HEK293 (cell line): ENCODE measurements around the gene RPL10A.
"Not testable (repeated sequence)": the region's sequence is repeated elsewhere in the genome, so short reads cannot be mapped to it uniquely, and the experiment has no call there.

Experiments used
- CTCF ChIA-PET: fragments of 350-600 bp; formaldehyde crosslinking; extraction: SDS; loops from one replicate; lab custom pipeline; 2021; ENCODE audit warnings: antibody characterized with exemption; lab: Yijun Ruan, JAX
- POLR2A ChIA-PET: fragments of 300-600 bp; formaldehyde crosslinking; extraction: SDS; loops from one replicate; lab custom pipeline; 2020; ENCODE audit warnings: antibody characterized with exemption, inconsistent platforms; lab: Yijun Ruan, JAX
- H3K27ac ChIP-seq: fragments of 200-500 bp; sonication (Bioruptor generic); 2 replicates; pipeline ENCODE4 v1.5.1; 2014; ENCODE audit warnings: low read depth, low read length, control low read depth, inconsistent platforms; ENCODE audit errors: extremely low read depth
- H3K36me3 ChIP-seq, 2 experiments: fragments of 200-500 bp in 1 of 2; sonication (Bioruptor generic) in 1 of 2; 1 replicate in 1 of 2; 2 replicates in 1 of 2; pipeline ENCODE4 v1.5.1; 2014 to 2017; ENCODE audit warnings: inconsistent platforms in 2 of 2, low read length in 2 of 2; ENCODE audit not compliant: control insufficient read depth in 2 of 2, insufficient read depth in 1 of 2
- H3K4me1 ChIP-seq: fragments of 200-500 bp; sonication (Bioruptor generic); 2 replicates; pipeline ENCODE4 v1.5.1; 2014; ENCODE audit warnings: mild to moderate bottlenecking, low read length, inconsistent platforms; ENCODE audit not compliant: control insufficient read depth, insufficient read depth
- H3K4me3 ChIP-seq: 2 replicates; pipeline ENCODE4 v1.5.1; 2011; ENCODE audit warnings: low read depth, mild to moderate bottlenecking, control low read depth, low read length, moderate library complexity
- H3K9me3 ChIP-seq: fragments of 200-500 bp; sonication (Bioruptor generic); 2 replicates; pipeline ENCODE4 v1.5.1; 2014; ENCODE audit warnings: low read depth, low read length, inconsistent platforms; ENCODE audit not compliant: control insufficient read depth, insufficient read depth
- BCL11A ChIP-seq: fragments of 450-650 bp; formaldehyde crosslinking; IDR thresholded peaks from 2 replicates; pipeline ENCODE4 v1.5.1; 2016; ENCODE audit warnings: low read depth, missing biosample characterization, missing genetic modification characterization
- GFI1B ChIP-seq: fragments of 450-650 bp; formaldehyde crosslinking; IDR thresholded peaks from 2 replicates; pipeline ENCODE4 v1.5.1; 2016; ENCODE audit warnings: missing biosample characterization, missing genetic modification characterization
- GLI2 ChIP-seq: fragments of 450-650 bp; formaldehyde crosslinking; IDR thresholded peaks from 2 replicates; pipeline ENCODE4; 2017; ENCODE audit warnings: missing biosample characterization, missing genetic modification characterization, low read depth, borderline replicate concordance
- KLF7 ChIP-seq: fragments of 450-650 bp; formaldehyde crosslinking; IDR thresholded peaks from 2 replicates; pipeline ENCODE4 v1.5.1; 2016; ENCODE audit warnings: missing biosample characterization, missing genetic modification characterization, borderline replicate concordance
- ZBTB1 ChIP-seq: fragments of 450-650 bp; formaldehyde crosslinking; IDR thresholded peaks from 2 replicates; pipeline ENCODE4 v1.5.1; 2016; ENCODE audit warnings: missing biosample characterization, missing genetic modification characterization
- ZNF121 ChIP-seq: fragments of 450-650 bp; formaldehyde crosslinking; IDR thresholded peaks from 2 replicates; pipeline ENCODE4 v1.5.1; 2016; ENCODE audit warnings: missing biosample characterization, missing genetic modification characterization
- ZNF132 ChIP-seq: fragments of 450-650 bp; formaldehyde crosslinking; IDR thresholded peaks from 2 replicates; pipeline ENCODE4 v1.5.1; 2017; ENCODE audit warnings: missing biosample characterization, missing genetic modification characterization, borderline replicate concordance
- ZNF146 ChIP-seq: fragments of 450-650 bp; formaldehyde crosslinking; IDR thresholded peaks from 2 replicates; pipeline ENCODE4 v1.5.1; 2016; ENCODE audit warnings: missing biosample characterization, missing genetic modification characterization
- ZNF2 ChIP-seq: fragments of 450-650 bp; formaldehyde crosslinking; IDR thresholded peaks from 2 replicates; pipeline ENCODE4 v1.5.1; 2016; ENCODE audit warnings: missing biosample characterization, missing genetic modification characterization
- ZNF394 ChIP-seq: fragments of 450-650 bp; formaldehyde crosslinking; IDR thresholded peaks from 2 replicates; pipeline ENCODE4 v1.5.1; 2016; ENCODE audit warnings: missing biosample characterization, missing genetic modification characterization, mild to moderate bottlenecking, moderate library complexity, borderline replicate concordance
- ZNF521 ChIP-seq: fragments of 450-650 bp; formaldehyde crosslinking; IDR thresholded peaks from 2 replicates; pipeline ENCODE4 v1.5.1; 2017; ENCODE audit warnings: missing biosample characterization, mild to moderate bottlenecking, missing genetic modification characterization
- ZNF549 ChIP-seq: fragments of 450-650 bp; IDR thresholded peaks from 2 replicates; pipeline ENCODE4 v1.5.1; 2018; ENCODE audit warnings: missing biosample characterization, missing genetic modification characterization, mild to moderate bottlenecking, inconsistent platforms, moderate library complexity
- ZNF561 ChIP-seq: fragments of 450-650 bp; IDR thresholded peaks from 2 replicates; pipeline ENCODE4 v1.5.1; 2018; ENCODE audit warnings: missing biosample characterization, missing genetic modification characterization, borderline replicate concordance
- ZNF664 ChIP-seq: fragments of 450-650 bp; formaldehyde crosslinking; IDR thresholded peaks from 2 replicates; pipeline ENCODE4 v1.5.1; 2016; ENCODE audit warnings: missing biosample characterization, missing genetic modification characterization
- ZNF76 ChIP-seq: fragments of 450-650 bp; formaldehyde crosslinking; IDR thresholded peaks from 2 replicates; pipeline ENCODE4; 2016; ENCODE audit warnings: low read depth, missing biosample characterization, missing genetic modification characterization, borderline replicate concordance
- ZNF777 ChIP-seq: fragments of 450-650 bp; formaldehyde crosslinking; IDR thresholded peaks from 2 replicates; pipeline ENCODE4 v1.5.1; 2017; ENCODE audit warnings: missing biosample characterization, missing genetic modification characterization, borderline replicate concordance
- ZNF843 ChIP-seq: fragments of 450-650 bp; formaldehyde crosslinking; IDR thresholded peaks from 2 replicates; pipeline ENCODE4 v1.5.1; 2016; ENCODE audit warnings: missing biosample characterization, missing genetic modification characterization
- ZSCAN30 ChIP-seq: fragments of 450-650 bp; IDR thresholded peaks from 2 replicates; pipeline ENCODE4 v1.5.1; 2018; ENCODE audit warnings: missing biosample characterization, mild to moderate bottlenecking, missing genetic modification characterization, moderate library complexity
- TF ChIP-seq, protein P1 (sequence below): fragments of 450-650 bp; formaldehyde crosslinking; IDR thresholded peaks from 2 replicates; pipeline ENCODE4 v1.5.1; 2016; ENCODE audit warnings: missing biosample characterization, missing genetic modification characterization, low read depth
- TF ChIP-seq, protein P2 (sequence below): fragments of 450-650 bp; formaldehyde crosslinking; IDR thresholded peaks from 2 replicates; pipeline ENCODE4 v1.5.1; 2017; ENCODE audit warnings: missing biosample characterization, missing genetic modification characterization
- TF ChIP-seq, protein P3 (sequence below): fragments of 450-650 bp; formaldehyde crosslinking; IDR thresholded peaks from 2 replicates; pipeline ENCODE4 v1.5.1; 2016; ENCODE audit warnings: missing biosample characterization, missing genetic modification characterization, borderline replicate concordance

RPL10A gene

DNA sequence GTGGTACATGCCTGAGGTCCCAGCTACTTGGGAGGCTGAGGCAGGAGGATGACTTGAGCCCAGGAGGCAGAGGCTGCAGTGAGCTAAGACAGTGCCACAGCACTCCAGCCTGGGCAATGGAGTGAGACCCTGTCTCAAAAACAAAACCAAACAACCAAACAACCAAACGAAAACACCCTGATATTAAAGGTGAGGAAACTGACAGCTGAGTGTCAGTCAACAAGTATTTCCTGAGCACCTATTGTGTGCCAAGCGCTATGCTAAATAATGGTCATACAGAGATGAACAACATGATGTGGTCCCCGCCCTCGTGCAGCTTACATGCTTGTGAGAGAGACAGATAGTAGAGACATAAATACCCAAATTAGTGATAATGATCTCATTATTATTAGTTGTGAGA lies 46.4 kb downstream of the RPL10A start:
- no peaks in the 10 kb centered on the region for H3K9me3 ChIP-seq
- H3K36me3 ChIP-seq, result no peaks in the 10 kb centered on the region
- H3K4me3 ChIP-seq, result no peak overlapping the region
- ChIA-PET POLR2A (interaction anchor here (0.7 to 1.0 kb wide), 2 partner anchors 171 to 393 kb away, joined by 4 to 5 read pairs; no protein-coding TSS in a partner anchor), CTCF (interaction anchor here (0.9 to 1.9 kb wide), 2 partner anchors 9 to 67 kb away, joined by 4 to 11 read pairs; no protein-coding TSS in a partner anchor)
- no peak overlapping the region for H3K27ac ChIP-seq
- TF ChIP-seq, protein P1, sequence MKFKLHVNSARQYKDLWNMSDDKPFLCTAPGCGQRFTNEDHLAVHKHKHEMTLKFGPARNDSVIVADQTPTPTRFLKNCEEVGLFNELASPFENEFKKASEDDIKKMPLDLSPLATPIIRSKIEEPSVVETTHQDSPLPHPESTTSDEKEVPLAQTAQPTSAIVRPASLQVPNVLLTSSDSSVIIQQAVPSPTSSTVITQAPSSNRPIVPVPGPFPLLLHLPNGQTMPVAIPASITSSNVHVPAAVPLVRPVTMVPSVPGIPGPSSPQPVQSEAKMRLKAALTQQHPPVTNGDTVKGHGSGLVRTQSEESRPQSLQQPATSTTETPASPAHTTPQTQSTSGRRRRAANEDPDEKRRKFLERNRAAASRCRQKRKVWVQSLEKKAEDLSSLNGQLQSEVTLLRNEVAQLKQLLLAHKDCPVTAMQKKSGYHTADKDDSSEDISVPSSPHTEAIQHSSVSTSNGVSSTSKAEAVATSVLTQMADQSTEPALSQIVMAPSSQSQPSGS (tag by site-specific recombination), result no peak
- no peak for TF ChIP-seq ZNF843
- 0 out of 2 replicates have a peak, but pooled peaks have one; percentile 11 for TF ChIP-seq ZNF121 (tag by site-specific recombination)
- no peak for TF ChIP-seq ZNF549 (tag by site-specific recombination)
- TF ChIP-seq GFI1B (tag by site-specific recombination), result no peak
- no peak for TF ChIP-seq ZSCAN30 (tag by site-specific recombination)
- TF ChIP-seq ZBTB1, result no peak
- no peak for TF ChIP-seq GLI2 (tag by site-specific recombination)
- TF ChIP-seq ZNF664 (tag by site-specific recombination), result peak; percentile 86
- no peak for TF ChIP-seq BCL11A
- TF ChIP-seq ZNF132 (tag by site-specific recombination), result no peak
- TF ChIP-seq, protein P2, sequence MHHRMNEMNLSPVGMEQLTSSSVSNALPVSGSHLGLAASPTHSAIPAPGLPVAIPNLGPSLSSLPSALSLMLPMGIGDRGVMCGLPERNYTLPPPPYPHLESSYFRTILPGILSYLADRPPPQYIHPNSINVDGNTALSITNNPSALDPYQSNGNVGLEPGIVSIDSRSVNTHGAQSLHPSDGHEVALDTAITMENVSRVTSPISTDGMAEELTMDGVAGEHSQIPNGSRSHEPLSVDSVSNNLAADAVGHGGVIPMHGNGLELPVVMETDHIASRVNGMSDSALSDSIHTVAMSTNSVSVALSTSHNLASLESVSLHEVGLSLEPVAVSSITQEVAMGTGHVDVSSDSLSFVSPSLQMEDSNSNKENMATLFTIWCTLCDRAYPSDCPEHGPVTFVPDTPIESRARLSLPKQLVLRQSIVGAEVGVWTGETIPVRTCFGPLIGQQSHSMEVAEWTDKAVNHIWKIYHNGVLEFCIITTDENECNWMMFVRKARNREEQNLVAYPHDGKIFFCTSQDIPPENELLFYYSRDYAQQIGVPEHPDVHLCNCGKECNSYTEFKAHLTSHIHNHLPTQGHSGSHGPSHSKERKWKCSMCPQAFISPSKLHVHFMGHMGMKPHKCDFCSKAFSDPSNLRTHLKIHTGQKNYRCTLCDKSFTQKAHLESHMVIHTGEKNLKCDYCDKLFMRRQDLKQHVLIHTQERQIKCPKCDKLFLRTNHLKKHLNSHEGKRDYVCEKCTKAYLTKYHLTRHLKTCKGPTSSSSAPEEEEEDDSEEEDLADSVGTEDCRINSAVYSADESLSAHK (tag by site-specific recombination), result no peak
- TF ChIP-seq ZNF561 (tag by site-specific recombination), result no peak
- H3K4me1 ChIP-seq, result no peaks in the 10 kb centered on the region

DNA sequence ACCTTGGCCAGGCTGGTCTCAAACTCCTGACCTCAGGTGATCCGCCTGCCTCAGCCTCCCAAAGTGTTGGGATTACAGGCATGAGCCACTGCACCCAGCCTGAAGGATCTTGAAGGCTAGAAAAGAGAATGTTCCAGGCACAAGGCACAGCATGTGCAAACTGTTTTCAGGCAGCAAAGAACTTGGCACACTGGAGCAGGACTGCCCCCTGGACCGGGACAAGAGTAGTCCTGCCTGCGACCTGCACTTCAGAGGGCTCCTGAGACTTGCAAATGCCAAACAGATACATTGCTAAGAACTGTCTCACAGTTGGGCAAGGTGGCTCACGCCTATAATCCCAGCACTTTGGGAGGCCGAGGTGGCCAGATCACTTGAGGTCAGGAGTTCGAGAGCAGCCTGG lies 47.7 kb downstream of the RPL10A start:
- ChIA-PET CTCF (interaction anchor here (0.6 to 1.0 kb wide), 2 partner anchors 12 to 21 kb away, joined by 4 to 7 read pairs; no protein-coding TSS in a partner anchor), POLR2A (interaction anchor here (1.2 kb wide), 1 partner anchor 42 kb away, joined by 3 read pairs; no protein-coding TSS in a partner anchor)
- not testable (repeated sequence) for H3K4me1 ChIP-seq, H3K36me3 ChIP-seq, H3K4me3 ChIP-seq, H3K9me3 ChIP-seq, H3K27ac ChIP-seq

DNA sequence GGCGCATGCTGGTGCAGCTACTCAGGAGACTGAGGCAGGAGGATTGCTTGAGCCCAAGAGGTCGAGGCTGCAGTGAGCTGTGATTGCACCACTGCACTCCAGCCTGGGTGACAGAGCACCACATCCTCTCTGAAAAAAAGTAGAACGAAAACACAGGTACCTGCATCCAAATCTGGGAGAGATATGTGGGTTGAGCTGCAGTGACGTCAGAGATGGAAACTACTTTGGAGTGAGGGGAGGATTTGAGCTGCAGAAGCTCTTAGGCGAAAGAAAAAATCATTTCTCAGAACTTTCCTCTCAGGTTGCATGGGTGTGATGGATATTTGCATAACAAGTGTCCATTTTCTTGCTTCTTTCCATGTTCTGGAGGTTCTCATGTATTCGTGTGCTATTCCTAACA lies 48.5 kb downstream of the RPL10A start:
- H3K9me3 ChIP-seq, result no peaks in the 10 kb centered on the region
- H3K27ac ChIP-seq, result no peak overlapping the region
- ChIA-PET POLR2A (interaction anchor here (0.7 to 1.2 kb wide), 2 partner anchors 43 to 45 kb away, joined by 3 to 4 read pairs; no protein-coding TSS in a partner anchor), CTCF (interaction anchor here (0.5 to 2.1 kb wide), 7 partner anchors 11 to 220 kb away, joined by 3 to 15 read pairs (median 4); partner anchors contain the start of genes ARMC12 and TEAD3)
- H3K4me1 ChIP-seq, result no peaks in the 10 kb centered on the region
- no peak overlapping the region for H3K4me3 ChIP-seq
- no peaks in the 10 kb centered on the region for H3K36me3 ChIP-seq
- TF ChIP-seq ZBTB1 (no peak), ZNF394 (no peak), ZNF2 (no peak), ZNF777 (no peak), ZNF521 (tag by site-specific recombination) (no peak), ZNF76 (no peak), KLF7 (no peak), ZNF146 (tag by site-specific recombination) (no peak)
- TF ChIP-seq, protein P3, sequence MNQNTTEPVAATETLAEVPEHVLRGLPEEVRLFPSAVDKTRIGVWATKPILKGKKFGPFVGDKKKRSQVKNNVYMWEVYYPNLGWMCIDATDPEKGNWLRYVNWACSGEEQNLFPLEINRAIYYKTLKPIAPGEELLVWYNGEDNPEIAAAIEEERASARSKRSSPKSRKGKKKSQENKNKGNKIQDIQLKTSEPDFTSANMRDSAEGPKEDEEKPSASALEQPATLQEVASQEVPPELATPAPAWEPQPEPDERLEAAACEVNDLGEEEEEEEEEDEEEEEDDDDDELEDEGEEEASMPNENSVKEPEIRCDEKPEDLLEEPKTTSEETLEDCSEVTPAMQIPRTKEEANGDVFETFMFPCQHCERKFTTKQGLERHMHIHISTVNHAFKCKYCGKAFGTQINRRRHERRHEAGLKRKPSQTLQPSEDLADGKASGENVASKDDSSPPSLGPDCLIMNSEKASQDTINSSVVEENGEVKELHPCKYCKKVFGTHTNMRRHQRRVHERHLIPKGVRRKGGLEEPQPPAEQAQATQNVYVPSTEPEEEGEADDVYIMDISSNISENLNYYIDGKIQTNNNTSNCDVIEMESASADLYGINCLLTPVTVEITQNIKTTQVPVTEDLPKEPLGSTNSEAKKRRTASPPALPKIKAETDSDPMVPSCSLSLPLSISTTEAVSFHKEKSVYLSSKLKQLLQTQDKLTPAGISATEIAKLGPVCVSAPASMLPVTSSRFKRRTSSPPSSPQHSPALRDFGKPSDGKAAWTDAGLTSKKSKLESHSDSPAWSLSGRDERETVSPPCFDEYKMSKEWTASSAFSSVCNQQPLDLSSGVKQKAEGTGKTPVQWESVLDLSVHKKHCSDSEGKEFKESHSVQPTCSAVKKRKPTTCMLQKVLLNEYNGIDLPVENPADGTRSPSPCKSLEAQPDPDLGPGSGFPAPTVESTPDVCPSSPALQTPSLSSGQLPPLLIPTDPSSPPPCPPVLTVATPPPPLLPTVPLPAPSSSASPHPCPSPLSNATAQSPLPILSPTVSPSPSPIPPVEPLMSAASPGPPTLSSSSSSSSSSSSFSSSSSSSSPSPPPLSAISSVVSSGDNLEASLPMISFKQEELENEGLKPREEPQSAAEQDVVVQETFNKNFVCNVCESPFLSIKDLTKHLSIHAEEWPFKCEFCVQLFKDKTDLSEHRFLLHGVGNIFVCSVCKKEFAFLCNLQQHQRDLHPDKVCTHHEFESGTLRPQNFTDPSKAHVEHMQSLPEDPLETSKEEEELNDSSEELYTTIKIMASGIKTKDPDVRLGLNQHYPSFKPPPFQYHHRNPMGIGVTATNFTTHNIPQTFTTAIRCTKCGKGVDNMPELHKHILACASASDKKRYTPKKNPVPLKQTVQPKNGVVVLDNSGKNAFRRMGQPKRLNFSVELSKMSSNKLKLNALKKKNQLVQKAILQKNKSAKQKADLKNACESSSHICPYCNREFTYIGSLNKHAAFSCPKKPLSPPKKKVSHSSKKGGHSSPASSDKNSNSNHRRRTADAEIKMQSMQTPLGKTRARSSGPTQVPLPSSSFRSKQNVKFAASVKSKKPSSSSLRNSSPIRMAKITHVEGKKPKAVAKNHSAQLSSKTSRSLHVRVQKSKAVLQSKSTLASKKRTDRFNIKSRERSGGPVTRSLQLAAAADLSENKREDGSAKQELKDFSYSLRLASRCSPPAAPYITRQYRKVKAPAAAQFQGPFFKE (tag by site-specific recombination), result no peak
